PC-9 (cell line): Measurements from ENCODE around the gene NUP153. TPM values are rescaled to one million over a fixed set of nuclear protein-coding genes. Genes with fewer than 3 reads are reported as not detected.
A peak's percentile ranks its signal among the peaks of the same experiment; 100 is the strongest.

Source experiments
- BruUV-seq: library from RNA; stranded (reverse); fragments of 400-500 nt; replicated peaks from 2 replicates; lab custom pipeline; 2021; lab: Mats Ljungman, UMichigan
- CTCF ChIA-PET: fragments of 300-600 bp; sonication (Branson Sonifier 250); formaldehyde crosslinking; loops from one replicate; lab custom pipeline; 2022; ENCODE audit warnings: antibody characterized with exemption; lab: Charles Lee
- POLR2A ChIA-PET: fragments of 300-600 bp; sonication (Branson Sonifier 250); formaldehyde crosslinking; loops from one replicate; lab custom pipeline; 2022; ENCODE audit warnings: antibody characterized with exemption; ENCODE audit not compliant: unreplicated experiment; lab: Charles Lee
- DNase-seq, 2 experiments: peaks; one replicate each; pipeline versions ENCODE4 v3.0.0 to v3.0.0-alpha.2; 2015 to 2022; ENCODE audit warnings: mixed read lengths in 1 of 2
- H2AFZ ChIP-seq: fragments of 200-600 bp; sonication (generic); 2 replicates; pipeline ENCODE4 v1.8.1; 2017; ENCODE audit warnings: antibody characterized with exemption
- H3F3A ChIP-seq: fragments of 200-600 bp; sonication (generic); 2 replicates; pipeline ENCODE4 v1.8.1; 2017; ENCODE audit warnings: antibody characterized with exemption, mild to moderate bottlenecking, low read depth; ENCODE audit not compliant: insufficient read depth
- H3K27ac ChIP-seq: fragments of 200-600 bp; sonication (generic); 2 replicates; pipeline ENCODE4 v1.6.1; 2016; ENCODE audit warnings: mixed run types
- H3K27me3 ChIP-seq: fragments of 200-600 bp; sonication (generic); 2 replicates; pipeline ENCODE4 v1.6.1; 2016; ENCODE audit warnings: low read depth, mixed run types; ENCODE audit not compliant: insufficient read depth
- H3K36me3 ChIP-seq: fragments of 200-600 bp; sonication (generic); 2 replicates; pipeline ENCODE4 v1.6.1; 2016; ENCODE audit warnings: low read depth, mixed run types
- H3K4me1 ChIP-seq: fragments of 200-600 bp; sonication (generic); replicated peaks from 2 replicates; pipeline ENCODE4 v1.6.1; 2016; ENCODE audit warnings: mixed run types; ENCODE audit not compliant: insufficient read depth
- H3K4me2 ChIP-seq: fragments of 200-600 bp; sonication (generic); 2 replicates; pipeline ENCODE4 v1.6.1; 2017; ENCODE audit warnings: mixed run types
- H3K4me3 ChIP-seq: fragments of 200-600 bp; sonication (generic); 2 replicates; pipeline ENCODE4 v1.6.1; 2016; ENCODE audit warnings: mixed run types
- H3K79me2 ChIP-seq: fragments of 200-600 bp; sonication (generic); 2 replicates; pipeline ENCODE4 v1.6.1; 2017; ENCODE audit warnings: low read depth, mixed run types
- H3K9me2 ChIP-seq: fragments of 200-600 bp; sonication (generic); 2 replicates; pipeline ENCODE4 v1.8.1; 2017; ENCODE audit warnings: mild to moderate bottlenecking; ENCODE audit not compliant: insufficient read depth
- H3K9me3 ChIP-seq: fragments of 200-600 bp; sonication (generic); 2 replicates; pipeline ENCODE4 v1.8.1; 2016; ENCODE audit warnings: low read depth; ENCODE audit not compliant: insufficient read depth
- H4K20me1 ChIP-seq: fragments of 200-600 bp; sonication (generic); 2 replicates; pipeline ENCODE4 v1.8.1; 2017; ENCODE audit not compliant: insufficient read depth
- CTCF ChIP-seq: fragments of 200-600 bp; sonication (generic); conservative IDR thresholded peaks from 2 replicates; pipeline ENCODE4 v1.6.1; 2017; ENCODE audit warnings: mixed run types, antibody characterized with exemption, mild to moderate bottlenecking, moderate library complexity
- EZH2 ChIP-seq: fragments of 200-600 bp; sonication (generic); IDR thresholded peaks from 2 replicates; pipeline ENCODE4 v1.8.0; 2017; ENCODE audit warnings: antibody characterized with exemption, low read depth
- intact Hi-C: fragments of 100-400 bp; cut with micrococcal nuclease; formaldehyde crosslinking; loops from one replicate; pipeline ENCODE4 v1.10.0; 2022; ENCODE audit not compliant: unreplicated experiment
- total RNA-seq: library from RNA; stranded (reverse); gene quantifications from 2 replicates; pipeline ENCODE4 v1.2.3, GENCODE V29; 2021

NUP153 gene
- total RNA-seq, 1 experiment from 2014 or later: 74.1 TPM

- Histone ChIP-seq H3K79me2 (peaks cover 32% of the 10 kb centered on the region), H3K4me2 (0 out of 2 replicates have a peak overlapping the region, but pooled peaks have one; percentile 10), H3K4me3 (no peak overlapping the region), H4K20me1 (peaks cover 15% of the 10 kb centered on the region; the same call in 1 of the 2 replicates), H3F3A (peaks cover 56% of the 10 kb centered on the region), H3K4me1 (peaks cover 13% of the 10 kb centered on the region), H3K27me3 (no peaks in the 10 kb centered on the region), H3K9me2 (no peaks in the 10 kb centered on the region), H3K27ac (peak overlapping the region; percentile 32; the same call in 1 of the 2 replicates), H2AFZ (no peak overlapping the region), H3K36me3 (peaks cover 64% of the 10 kb centered on the region), H3K9me3 (no peaks in the 10 kb centered on the region)
- CTCF ChIA-PET: no interaction called here
- POLR2A ChIA-PET: no interaction called here
- TF ChIP-seq EZH2 (no peak), CTCF (no peak)
- peak in 1 of 2 experiments; percentile 48 for DNase-seq
- intact Hi-C loops: no loop called here
- BruUV-seq: no TSS peak
These were observed 55.9 kb downstream of the NUP153 start for GRCh38 chr6:17650656-17651309.

DNA sequence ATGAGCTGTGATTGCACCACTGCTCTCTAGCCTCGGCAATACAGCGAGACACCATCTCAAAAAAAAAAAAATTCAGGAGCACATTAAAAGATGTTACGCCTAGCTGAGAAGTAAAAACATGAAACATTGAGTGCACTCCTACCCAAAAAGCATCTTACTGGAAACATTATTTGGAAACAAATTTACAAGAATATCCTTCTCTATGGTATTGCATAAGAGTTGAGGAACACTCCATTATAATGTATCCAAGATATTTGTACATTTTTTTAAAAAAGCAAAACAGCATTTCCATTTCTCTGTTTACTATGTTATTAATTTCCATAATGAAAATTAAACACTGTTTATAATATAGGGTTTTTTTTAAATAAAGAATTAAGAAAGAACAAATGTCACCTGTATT, 58.0 kb downstream of the NUP153 start:
- peaks cover 13% of the 10 kb centered on the region for H3K4me1 ChIP-seq
- no TSS peak for BruUV-seq
- H3K27ac ChIP-seq: no peak overlapping the region
- H3K9me3 ChIP-seq: no peaks in the 10 kb centered on the region
- no peaks in the 10 kb centered on the region for H3K9me2 ChIP-seq
- ChIA-PET POLR2A (no interaction called here), CTCF (no interaction called here)
- H2AFZ ChIP-seq: no peak overlapping the region
- no peak overlapping the region for H3K4me2 ChIP-seq
- intact Hi-C loops: no loop called here
- H3K4me3 ChIP-seq: no peak overlapping the region
- peaks cover 68% of the 10 kb centered on the region for H3K36me3 ChIP-seq
- peaks cover 8% of the 10 kb centered on the region; the same call in 1 of the 2 replicates for H4K20me1 ChIP-seq
- 0 out of 2 replicates have a peak, but pooled peaks cover 14% of the 10 kb centered on the region for H3K79me2 ChIP-seq
- no peaks in the 10 kb centered on the region for H3K27me3 ChIP-seq
- no peak for DNase-seq
- no peak for TF ChIP-seq CTCF
- no peak for TF ChIP-seq EZH2
- H3F3A ChIP-seq: peaks cover 55% of the 10 kb centered on the region

- H3K79me2 ChIP-seq: peaks cover 4% of the 10 kb centered on the region
- intact Hi-C loops: no loop called here
- H3K4me2 ChIP-seq: no peak overlapping the region
- H3F3A ChIP-seq: peaks cover 39% of the 10 kb centered on the region
- H3K27me3 ChIP-seq: no peaks in the 10 kb centered on the region
- peaks cover 19% of the 10 kb centered on the region for H4K20me1 ChIP-seq
- no peak for DNase-seq
- no peak overlapping the region for H3K4me3 ChIP-seq
- ChIA-PET CTCF (no interaction called here), POLR2A (no interaction called here)
- BruUV-seq: no TSS peak
- 0 out of 2 replicates have a peak overlapping the region, but pooled peaks have one; percentile 17 for H3K27ac ChIP-seq
- no peak overlapping the region for H2AFZ ChIP-seq
- TF ChIP-seq EZH2 (no peak), CTCF (no peak)
- no peaks in the 10 kb centered on the region for H3K9me2 ChIP-seq
- H3K9me3 ChIP-seq: no peaks in the 10 kb centered on the region
- H3K4me1 ChIP-seq: no peaks in the 10 kb centered on the region
- peaks cover 51% of the 10 kb centered on the region for H3K36me3 ChIP-seq
These were observed 66.2 kb downstream of the NUP153 start for GRCh38 chr6:17640477-17640917.
